SK-MEL-5 (cell line): ENCODE measurements around the gene DNAJC3. TPM values are rescaled to one million over a fixed set of nuclear protein-coding genes. Genes with fewer than 3 reads are reported as not detected.
"Not testable (repeated sequence)": the region's sequence is repeated elsewhere in the genome, so short reads cannot be mapped to it uniquely, and the experiment has no call there.

Experiments used
- DNase-seq: peaks from one replicate; pipeline ENCODE4 v3.0.0-alpha.2; 2016; ENCODE audit warnings: low read depth, low spot score
- in situ Hi-C: cut with HindIII; loops from 2 replicates; pipeline ENCODE4 v1.10.0; 2016; ENCODE audit warnings: low sequenced_read_pairs, high pct_unique_total_duplicates, low pct_unique_long_range_greater_than_20kb
- total RNA-seq: library from RNA; depleted of rRNA; stranded (reverse); fragments of >200 nt; shearing (Covaris generic); gene quantifications from 2 replicates; pipeline ENCODE4 v1.2.3, GENCODE V29; 2014

The DNAJC3 gene
- total RNA-seq, 1 experiment from 2014 or later, result 66.6 TPM

DNA sequence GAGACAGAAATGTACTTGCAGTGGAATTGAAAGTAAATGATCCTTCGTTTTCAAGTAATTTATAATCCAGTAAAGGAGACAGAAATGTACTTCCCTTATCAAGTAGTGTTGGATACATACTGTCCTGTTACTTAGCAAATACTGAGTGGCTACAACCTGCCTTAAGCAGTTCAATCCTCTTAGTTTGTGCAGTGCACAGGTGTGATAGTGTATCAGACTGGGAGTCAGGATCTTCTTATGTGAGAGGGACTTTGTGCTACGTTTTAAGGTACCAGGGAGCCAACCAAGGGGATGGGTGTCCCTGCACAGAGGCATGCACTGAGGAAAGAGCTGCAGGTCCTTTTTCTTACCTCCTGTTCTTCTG lies 111.1 kb downstream of the DNAJC3 start:
- DNase-seq, result no peak
- in situ Hi-C loops, result no loop called here

DNA sequence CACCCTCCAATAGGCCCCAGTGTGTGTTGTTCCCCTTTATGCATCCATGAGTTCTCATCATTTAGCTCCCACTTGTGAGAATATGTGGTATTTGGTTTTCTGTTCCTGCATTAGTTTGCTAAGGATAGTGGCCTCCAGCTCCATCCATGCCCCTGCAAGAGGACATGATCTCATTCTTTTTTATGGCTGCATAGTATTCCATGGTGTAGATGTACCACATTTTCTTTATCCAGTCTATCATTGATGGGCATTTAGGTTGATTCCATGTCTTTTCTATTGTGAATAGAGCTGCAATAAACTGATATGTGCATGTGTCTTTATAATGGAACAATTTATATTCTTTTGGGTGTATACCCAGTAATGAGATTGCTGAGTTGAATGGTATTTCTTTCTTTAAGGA lies 112.4 kb downstream of the DNAJC3 start:
- DNase-seq, in situ Hi-C loops: not testable (repeated sequence)

DNA sequence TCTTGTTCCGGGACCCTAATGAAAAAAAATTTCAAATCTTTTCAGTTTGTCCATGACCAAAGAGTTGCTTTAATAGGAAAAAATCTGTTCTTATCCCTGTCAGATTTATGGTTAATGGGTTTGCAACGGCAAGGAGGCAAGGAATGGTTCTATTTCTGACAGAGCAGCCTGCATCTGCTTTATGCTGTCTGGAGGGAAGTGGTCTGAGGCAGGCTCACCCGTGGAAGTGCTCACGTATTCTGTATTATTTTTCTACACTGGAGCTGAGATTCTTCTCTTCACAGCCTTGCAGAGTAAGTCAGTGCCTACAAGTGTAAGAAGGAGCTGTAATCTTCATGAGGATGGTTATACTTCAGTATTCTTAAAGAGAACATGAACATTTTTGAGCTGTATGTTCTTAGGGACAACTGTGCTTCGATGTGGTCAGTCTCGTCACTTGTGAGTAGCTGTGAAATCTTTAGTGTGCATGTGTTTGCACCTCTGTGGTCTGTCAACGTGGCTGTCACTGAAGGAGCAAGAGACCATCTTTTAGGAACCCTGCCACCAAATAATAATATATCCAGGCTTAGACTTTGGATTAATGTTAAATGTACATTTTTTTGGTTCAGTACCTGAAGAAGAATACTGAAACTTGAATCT lies 114.3 kb downstream of the DNAJC3 start:
- in situ Hi-C loops, result no loop called here
- no peak for DNase-seq

DNA sequence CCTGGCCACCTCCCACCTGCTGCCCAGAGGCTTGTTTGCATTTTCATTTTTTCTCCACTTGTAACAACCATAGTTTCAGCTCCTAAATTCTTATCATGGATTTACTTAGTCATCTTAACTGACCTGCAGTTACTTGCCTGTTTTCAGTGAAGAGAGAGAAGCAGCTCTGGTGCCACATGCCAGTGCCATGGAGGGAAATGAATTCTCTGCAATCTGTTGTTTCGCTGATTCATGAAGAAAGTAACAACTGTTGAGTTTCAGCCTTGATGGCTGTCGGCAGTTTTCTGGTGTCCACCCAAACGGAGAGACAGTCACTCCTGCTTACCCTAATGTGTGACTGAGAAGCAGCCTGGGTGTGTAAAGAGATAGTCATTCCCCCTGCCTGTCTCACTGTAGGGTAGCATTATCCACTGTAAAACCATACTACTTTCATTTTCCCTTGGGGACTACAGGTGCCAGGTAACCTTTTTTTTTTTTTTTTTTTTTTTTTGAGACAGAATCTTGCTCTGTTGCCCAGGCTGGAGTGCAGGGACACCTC lies 116.1 kb downstream of the DNAJC3 start:
- no peak for DNase-seq
- in situ Hi-C loops, result no loop called here

DNA sequence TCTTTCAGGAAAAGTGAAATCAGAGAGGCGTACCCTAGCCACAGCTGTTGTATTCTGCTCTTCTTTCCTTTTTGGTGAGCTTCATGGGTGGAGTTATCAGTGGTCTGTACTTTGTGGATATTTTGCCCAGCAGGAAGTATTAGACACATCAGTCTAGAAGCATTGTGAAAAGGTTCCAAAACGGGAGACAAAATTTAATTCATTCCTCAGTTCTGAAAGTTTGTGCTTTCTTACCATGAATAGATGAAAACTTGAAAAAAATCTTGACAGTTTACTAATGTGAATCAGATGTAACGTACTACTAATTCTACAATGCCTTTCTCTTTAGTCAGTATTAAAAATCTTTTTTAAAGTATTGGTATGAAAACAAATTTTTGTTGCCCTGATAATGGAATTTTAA lies 116.8 kb downstream of the DNAJC3 start:
- in situ Hi-C loops, result no loop called here
- DNase-seq, result no peak

DNA sequence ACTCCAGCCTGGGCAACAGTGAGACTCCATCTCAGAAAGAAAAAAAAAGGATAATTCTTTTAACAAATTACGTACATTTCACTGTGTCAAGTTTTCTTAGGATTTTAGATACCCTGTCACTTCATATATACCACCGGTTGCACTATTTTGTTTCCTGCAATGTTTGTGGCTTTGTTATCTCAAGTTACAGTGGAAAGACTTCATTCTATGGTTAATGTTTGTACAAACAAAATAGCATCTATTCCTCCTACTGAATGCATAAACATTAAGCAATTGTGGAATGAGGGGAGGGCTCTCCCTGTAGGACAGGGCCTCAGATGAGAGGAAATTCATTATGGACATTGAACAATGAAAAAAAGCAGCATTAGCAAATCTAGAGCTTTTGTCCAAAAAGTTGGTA lies 120.1 kb downstream of the DNAJC3 start:
- no peak for DNase-seq

DNA sequence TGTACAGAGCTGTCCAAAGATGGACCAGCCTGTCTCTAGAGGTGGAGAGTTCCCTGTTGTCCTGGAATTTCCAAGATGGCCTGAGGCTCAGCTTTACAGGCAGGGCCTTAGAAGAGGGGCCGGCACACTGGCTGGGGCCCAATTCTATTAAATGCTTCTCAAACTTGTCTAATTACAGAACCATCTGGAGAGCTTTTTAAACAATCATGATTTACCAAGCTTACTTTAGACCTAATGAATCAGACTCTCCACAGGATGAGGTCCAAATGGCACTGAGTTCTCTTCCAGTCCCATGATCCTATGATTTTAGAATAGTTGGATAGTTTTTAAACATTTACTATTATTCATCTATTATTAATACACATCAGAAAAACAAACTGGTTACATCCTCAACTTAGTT lies 123.5 kb downstream of the DNAJC3 start:
- DNase-seq, result no peak
- in situ Hi-C loops, result no loop called here

More for the DNA sequence above, 120.1 kb downstream of the DNAJC3 start:
- in situ Hi-C loops, result no loop called here

DNA sequence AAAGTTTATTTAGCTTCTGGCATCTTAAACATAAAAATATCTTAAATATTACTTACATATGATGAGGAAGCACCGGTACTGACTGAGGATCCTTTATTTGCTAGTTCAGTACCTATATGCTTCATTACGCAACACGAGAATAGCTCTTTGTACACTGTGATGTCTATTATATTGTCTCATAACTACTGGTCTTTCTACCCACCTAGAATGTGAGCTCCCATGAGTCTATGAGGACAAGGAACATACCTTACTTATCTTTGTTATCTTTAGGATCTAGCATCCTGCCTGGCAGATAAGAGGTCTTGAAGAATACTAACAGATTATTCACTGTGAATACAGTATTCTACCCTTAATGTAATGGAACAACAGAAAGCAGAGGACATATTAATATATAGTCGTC lies 124.9 kb downstream of the DNAJC3 start:
- in situ Hi-C loops, result no loop called here
- no peak for DNase-seq

DNA sequence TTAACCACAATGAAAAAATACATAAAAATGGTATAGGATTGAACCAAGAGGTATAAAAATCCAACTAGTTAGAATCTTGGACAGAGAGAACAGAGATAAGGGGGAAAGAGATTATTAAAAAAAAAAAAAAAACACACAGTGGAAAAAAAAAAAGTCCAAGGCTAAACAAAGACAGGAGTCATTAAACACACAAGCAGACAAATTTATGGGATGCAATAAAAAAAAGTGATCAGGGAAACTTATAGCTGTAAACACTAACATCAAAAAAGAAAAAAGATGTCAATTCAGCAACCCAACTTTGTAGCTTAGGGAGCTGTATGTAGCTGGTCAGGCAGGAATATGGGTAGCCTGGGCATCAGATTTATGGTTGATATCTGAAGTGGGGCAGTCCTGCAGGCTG lies 129.0 kb downstream of the DNAJC3 start:
- in situ Hi-C loops, result no loop called here
- DNase-seq, result no peak

DNA sequence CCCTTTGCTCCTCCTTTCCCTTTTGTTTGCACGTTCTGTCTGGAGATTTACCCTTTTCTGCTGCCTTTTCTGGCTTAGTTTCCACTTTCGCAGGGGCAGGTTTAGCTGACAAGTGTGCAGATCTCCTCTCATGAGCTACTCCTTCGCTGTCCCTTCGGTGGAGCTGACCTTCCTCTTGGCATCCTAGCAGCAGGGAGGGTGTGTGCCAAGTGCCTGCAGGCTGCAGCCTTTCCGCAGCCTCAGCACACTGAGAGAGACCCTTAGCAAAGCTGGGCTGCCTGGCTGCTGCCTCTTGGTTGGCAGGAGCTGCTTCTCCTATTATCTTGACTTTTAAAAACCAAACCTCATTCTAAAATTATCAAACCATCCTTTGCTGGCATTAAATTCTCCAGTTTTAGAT lies 132.5 kb downstream of the DNAJC3 start:
- DNase-seq, result no peak
- in situ Hi-C loops, result no loop called here

DNA sequence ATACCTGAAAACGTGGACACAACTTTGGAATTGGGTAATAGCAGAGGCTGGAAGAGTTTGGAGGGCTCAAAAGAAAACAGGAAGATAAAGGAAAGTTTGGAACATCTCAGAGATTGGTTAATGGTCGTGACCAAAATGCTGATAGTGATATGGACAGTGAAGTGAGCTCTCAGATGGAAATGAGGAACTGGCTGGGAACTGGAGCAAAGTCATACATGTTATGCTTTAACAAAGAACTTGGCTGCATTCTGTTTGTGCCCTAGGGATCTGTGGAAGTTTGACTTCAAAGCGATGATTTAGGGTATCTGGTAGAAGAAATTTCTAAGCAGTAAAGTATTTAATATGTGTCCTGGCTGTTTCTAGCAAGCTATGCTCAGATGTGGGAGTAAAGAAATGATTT lies 136.2 kb downstream of the DNAJC3 start:
- no peak for DNase-seq
- in situ Hi-C loops, result no loop called here

DNA sequence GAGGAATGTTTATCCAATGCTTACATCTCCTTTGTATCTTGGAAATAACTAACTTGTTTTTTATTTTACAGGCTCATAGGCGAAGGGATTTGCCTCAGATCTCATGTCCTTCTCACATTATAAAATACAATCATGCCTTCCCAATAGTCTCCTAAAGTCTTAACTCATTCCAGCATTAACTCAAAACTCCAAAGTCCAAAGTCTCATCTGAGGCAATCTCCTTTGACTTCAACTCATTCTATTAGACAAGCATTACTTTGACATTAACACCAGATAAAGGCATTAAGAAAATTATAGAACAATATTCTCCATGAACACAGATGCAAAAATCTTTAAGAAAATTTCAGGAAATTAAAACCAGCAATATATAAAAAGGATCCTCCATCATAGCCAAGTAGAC lies 137.6 kb downstream of the DNAJC3 start:
- no peak for DNase-seq
- in situ Hi-C loops, result no loop called here

DNA sequence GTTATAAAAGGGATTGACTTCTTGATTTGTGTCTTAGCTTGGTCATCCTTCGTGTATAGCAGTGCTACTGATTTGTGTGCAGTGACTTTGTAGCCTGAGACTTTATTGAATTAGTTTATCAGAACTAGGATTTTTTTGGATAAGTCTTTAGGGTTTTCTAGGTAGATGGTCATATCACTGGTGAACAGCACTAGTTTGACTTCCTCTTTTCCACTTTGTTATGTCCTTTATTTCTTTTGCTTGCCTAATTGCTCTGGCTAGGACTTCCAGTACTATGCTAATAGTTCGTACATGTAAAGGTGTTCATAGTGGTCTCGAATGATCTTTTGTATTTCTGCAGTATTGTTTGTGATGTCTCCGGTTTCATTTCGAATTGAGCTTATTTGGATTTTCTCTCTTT lies 145.4 kb downstream of the DNAJC3 start:
- in situ Hi-C loops, result no loop called here
- DNase-seq, result no peak

DNA sequence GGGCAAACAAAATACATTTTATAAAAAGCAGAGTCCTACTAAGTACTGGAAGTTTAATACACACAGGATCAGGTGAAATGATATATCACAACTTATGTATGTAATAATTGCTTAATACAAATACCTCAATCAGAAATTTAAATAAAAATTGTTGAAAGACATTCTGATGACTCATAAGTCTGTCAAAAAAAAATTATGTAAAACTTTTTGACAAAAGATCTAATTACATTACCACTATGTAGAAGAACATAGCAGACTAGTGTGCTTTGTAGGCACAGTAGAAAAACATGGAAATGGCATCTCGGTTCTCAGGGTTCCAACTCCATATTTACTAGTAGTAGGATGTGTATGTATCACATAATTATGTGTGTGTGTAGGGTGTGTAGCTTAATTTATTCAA lies 156.2 kb downstream of the DNAJC3 start:
- DNase-seq, result no peak
- in situ Hi-C loops, result no loop called here

DNA sequence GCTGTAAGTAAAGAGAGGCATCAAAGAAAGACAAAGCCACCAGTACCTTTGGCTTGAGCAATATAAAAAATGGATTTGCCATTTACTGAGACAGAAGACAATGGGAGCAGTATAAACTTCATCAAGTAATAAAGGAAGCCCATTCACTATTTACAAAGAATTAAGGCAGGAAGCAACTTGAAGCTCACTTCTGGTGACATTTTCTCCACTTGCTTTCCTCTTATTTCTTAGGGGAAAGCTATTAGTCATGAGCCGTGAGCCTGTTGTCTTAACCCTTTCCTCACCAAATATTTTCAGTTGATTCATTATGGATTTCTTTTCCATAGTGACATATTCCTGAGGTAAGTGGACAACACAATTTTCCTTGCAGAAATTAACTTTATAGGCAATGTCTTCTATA lies 156.8 kb downstream of the DNAJC3 start:
- in situ Hi-C loops, result no loop called here
- peak; percentile 96 for DNase-seq

DNA sequence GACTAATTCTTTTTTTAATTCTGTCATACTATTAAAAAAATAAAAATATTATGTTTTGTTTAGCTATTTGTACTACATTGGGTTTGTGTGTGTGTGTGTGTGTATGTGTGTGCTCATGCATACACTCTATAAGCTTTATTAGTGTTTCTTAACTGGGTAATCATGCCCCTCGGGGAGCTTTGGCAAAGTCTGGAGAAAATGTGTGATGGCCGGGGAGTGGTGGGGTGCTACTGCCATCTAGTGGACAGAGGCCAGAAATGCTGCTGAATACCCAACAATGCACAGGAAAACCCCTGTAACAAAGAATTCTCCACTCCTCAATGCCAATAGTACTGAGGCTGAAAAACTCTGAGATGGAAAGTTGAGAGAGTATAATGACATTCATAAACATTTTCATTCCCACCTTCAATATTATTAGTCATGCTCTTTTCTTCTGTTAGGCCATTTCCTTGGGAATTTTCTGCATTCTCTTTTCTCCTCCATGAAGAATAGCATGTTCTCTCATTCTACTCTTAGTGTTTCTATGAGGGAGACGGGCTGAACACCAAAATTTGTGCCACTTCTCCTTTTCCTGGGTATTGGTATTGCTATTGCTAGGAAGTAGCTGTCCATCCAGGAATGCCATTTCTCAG lies 157.3 kb downstream of the DNAJC3 start:
- in situ Hi-C loops, result no loop called here
- peak; percentile 87 for DNase-seq

DNA sequence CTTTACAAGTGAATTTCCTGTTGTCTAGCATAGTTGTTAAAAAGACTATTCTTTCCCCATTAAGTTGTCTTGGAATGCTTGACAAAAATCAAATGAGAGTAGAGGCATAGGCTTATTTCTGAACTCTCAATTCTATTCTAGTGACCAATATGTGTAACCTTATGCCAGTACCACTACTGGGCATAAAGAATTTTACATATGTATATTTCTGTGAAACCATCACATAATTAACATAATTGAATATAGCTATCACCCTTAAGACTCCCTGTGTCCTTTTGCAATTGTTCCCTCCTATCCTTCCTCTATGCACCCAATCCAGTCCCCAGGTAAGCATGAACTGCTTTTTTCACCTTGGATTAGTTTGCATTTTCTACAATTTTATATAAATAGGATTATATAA lies 165.0 kb downstream of the DNAJC3 start:
- DNase-seq, result no peak
- in situ Hi-C loops, result no loop called here

DNA sequence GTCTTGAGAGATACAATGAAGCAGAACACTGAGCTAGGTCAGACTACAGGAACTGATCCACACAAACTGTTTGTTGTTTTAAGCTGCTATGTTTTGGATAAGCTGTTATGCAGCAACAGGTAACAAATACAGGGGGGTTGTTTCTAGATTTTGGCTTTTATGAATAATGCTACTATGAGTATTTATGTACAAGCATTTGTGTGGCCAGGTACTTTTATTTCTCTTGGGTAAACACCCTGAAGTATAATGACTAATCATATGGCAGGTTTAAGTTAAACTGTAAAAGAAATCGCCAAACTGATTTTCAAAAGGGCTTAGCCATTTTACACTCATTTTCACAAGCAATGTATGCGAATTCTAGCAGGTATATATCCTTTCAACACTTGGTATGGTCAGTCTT lies 166.0 kb downstream of the DNAJC3 start:
- in situ Hi-C loops, result no loop called here

More for the DNA sequence above, 166.0 kb downstream of the DNAJC3 start:
- DNase-seq, result no peak
